Progenitor cell of endocrine pancreas (in vitro differentiated cells): ENCODE results near the gene DGKB. TPM values are rescaled to one million over a fixed set of nuclear protein-coding genes. Genes with fewer than 3 reads are reported as not detected.

ENCODE experiments used
- DNase-seq: peaks from one replicate; pipeline ENCODE4 v3.0.0; 2021; ENCODE audit warnings: low spot score; ENCODE audit not compliant: unreplicated experiment
- H3K27ac Mint-ChIP-seq: 2 replicates; pipeline ENCODE4 v1.8.0; 2021; ENCODE audit warnings: mild to moderate bottlenecking, moderate library complexity, mixed read lengths
- H3K27me3 Mint-ChIP-seq: 2 replicates; pipeline ENCODE4 v1.8.0; 2021; ENCODE audit warnings: mixed read lengths
- H3K36me3 Mint-ChIP-seq: 2 replicates; pipeline ENCODE4 v1.8.0; 2022; ENCODE audit warnings: mixed read lengths; ENCODE audit not compliant: insufficient read depth
- H3K4me1 Mint-ChIP-seq: 2 replicates; pipeline ENCODE4 v1.8.0; 2021; ENCODE audit warnings: low read depth, mixed read lengths
- H3K4me3 Mint-ChIP-seq: 2 replicates; pipeline ENCODE4 v1.8.0; 2021; ENCODE audit warnings: low read depth, mild to moderate bottlenecking, moderate library complexity, mixed read lengths
- H3K9me3 Mint-ChIP-seq: 2 replicates; pipeline ENCODE4 v1.8.0; 2021; ENCODE audit warnings: low read depth, mixed read lengths
- total RNA-seq: library from RNA; stranded (reverse); gene quantifications from 2 replicates; pipeline ENCODE4 v1.2.1, GENCODE V29; 2021
- TF ChIP-seq, protein P1 (sequence below): fragments of 200-600 bp; sonication (generic); IDR thresholded peaks from one replicate; pipeline ENCODE4 v1.5.0; 2021; ENCODE audit warnings: antibody characterized with exemption, mild to moderate bottlenecking; ENCODE audit not compliant: unreplicated experiment

Gene DGKB
- total RNA-seq, 1 donor from 2014 or later, result 0.74 TPM

DNA sequence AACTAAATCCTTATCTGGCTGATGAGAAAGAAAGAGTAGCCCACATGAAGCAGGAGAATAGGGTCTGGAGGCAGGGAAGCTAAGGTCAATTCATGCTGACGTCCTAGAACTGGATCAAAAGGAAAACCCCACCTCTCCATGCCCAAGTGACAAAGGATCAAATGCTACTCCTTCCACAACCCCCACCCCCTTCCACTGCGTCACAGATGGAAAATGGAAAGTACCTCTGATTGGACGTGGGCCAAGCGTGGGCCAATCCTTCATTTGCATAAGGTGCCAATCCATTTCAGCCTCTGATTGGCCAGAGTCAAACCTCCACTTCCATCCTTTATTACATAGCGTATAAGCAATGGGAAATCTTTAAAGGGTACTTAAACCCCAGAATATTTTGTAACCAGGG lies 481.8 kb downstream of the DGKB start:
- Mint-ChIP-seq H3K27me3 (no peaks in the 10 kb centered on the region), H3K4me1 (peaks cover 14% of the 10 kb centered on the region), H3K36me3 (no peaks in the 10 kb centered on the region), H3K4me3 (no peak overlapping the region), H3K27ac (peak overlapping the region; percentile 33), H3K9me3 (peaks cover 9% of the 10 kb centered on the region)
- no peak for DNase-seq
- TF ChIP-seq, protein P1, sequence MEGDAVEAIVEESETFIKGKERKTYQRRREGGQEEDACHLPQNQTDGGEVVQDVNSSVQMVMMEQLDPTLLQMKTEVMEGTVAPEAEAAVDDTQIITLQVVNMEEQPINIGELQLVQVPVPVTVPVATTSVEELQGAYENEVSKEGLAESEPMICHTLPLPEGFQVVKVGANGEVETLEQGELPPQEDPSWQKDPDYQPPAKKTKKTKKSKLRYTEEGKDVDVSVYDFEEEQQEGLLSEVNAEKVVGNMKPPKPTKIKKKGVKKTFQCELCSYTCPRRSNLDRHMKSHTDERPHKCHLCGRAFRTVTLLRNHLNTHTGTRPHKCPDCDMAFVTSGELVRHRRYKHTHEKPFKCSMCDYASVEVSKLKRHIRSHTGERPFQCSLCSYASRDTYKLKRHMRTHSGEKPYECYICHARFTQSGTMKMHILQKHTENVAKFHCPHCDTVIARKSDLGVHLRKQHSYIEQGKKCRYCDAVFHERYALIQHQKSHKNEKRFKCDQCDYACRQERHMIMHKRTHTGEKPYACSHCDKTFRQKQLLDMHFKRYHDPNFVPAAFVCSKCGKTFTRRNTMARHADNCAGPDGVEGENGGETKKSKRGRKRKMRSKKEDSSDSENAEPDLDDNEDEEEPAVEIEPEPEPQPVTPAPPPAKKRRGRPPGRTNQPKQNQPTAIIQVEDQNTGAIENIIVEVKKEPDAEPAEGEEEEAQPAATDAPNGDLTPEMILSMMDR, result no peak

DNA sequence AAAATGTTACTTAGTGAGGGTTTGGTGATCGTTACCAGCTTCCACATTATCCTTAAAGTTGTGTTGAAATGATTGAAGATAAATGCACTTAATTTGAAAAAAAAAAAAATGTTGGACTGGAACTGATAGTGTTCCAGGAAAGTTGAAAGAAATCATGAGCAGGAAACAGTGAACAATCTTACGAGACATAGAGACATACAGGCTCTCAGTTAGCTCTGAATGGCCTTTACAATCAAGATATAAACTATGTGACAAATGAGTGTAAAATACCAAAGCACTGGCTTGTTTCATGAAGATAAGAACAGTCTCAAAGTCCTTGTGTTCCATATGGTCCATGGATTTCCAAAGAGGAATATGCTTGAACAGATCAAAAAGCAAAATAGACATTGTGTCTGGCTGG lies 483.0 kb downstream of the DGKB start:
- Mint-ChIP-seq H3K9me3 (peaks cover 9% of the 10 kb centered on the region), H3K27ac (peak overlapping the region; percentile 12), H3K27me3 (no peaks in the 10 kb centered on the region), H3K4me3 (no peak overlapping the region), H3K4me1 (peaks cover 14% of the 10 kb centered on the region), H3K36me3 (no peaks in the 10 kb centered on the region)
- DNase-seq, result no peak
- TF ChIP-seq, protein P1, result no peak

DNA sequence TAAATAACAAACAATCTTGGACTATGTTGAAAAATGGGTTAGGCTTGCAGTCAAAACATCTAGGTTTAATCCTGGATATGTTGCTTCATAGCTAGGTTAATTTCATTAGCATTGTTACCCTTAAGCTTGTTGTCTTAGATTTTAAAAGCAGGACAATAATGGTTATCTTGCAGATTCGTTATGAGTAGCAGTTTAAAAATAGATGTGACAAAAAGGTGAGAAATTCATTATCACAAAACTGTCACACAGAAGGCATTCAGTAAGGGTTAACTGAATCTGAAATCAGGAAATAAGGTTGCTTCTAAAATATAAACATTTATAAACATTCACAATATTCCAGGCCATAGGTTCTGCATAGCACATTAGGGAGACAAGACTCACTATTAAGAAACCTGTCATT lies 483.9 kb downstream of the DGKB start:
- Mint-ChIP-seq H3K4me3 (no peak overlapping the region), H3K27ac (no peak overlapping the region), H3K9me3 (peaks cover 3% of the 10 kb centered on the region), H3K27me3 (no peaks in the 10 kb centered on the region), H3K36me3 (no peaks in the 10 kb centered on the region), H3K4me1 (peaks cover 14% of the 10 kb centered on the region)
- no peak for DNase-seq
- TF ChIP-seq, protein P1, result no peak

DNA sequence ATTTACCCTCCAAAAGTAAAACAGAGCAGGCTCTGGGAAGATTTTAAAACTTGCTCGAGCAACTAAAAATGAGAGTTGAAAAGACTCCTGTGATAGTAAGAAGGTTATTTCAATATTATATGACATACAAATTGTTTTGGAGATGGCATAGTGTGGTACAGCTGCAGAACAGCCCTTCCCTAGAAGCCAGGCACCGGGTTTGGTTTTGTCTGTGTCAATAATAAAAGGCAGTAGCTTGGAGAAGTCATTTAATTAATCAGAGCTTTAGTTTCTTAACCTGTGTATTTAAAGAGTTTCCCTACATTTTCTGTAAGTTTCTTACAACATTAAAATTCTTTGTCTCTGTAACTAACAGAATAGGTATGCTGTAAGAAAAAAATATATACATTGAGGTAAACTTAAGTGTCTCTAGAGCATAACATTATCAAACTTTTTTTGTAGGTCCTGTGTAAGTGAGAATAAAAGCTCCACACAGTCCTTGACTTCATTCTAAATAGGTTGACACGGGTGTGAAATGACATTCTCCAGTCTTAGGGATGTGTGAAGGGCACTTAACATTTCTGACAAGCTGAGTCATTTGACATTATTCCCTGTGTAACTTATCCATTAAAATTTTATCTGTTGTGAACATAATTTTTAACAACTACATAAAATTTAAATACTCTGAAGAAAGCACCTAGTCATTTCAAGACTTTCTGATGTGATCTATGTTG lies 488.1 kb downstream of the DGKB start:
- Mint-ChIP-seq H3K36me3 (no peaks in the 10 kb centered on the region), H3K27ac (no peak overlapping the region), H3K4me3 (no peak overlapping the region)

DNA sequence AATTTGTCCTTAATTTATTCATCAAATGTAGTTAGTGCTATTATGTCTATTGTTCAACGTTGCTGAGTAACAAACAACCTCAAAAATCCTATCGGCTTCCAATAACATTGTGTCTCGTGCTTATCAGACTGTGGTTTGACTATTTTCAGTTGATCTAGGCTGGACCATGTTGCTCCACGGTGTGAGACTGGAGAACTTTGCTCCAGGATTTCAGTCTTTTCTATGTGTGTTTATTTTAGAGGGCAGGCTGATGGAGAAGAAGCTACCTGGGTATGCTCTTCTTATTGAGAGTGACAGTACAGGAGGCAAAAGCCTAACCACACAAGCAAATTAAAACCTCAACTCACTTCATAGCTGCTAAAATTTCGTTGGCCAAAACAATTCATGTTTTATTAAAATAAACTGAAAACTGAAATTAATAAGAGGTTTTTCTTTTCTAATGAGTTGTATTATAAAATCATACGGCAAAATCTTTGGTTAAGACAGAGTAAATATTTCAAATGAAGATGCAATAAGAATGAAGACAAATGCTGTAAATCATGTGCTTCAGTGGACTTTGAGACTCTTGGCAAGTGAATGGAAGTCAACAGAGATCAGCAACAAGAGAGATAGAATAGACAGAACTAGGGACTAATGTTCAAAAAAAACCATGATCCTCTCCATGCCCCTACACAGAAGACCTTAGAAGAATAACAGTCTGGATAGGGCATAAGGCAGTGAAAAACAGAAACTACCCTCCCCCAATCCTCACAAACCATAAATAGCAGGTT lies 495.1 kb downstream of the DGKB start:
- peaks cover 3% of the 10 kb centered on the region for H3K4me1 Mint-ChIP-seq

More for the DNA sequence above, 488.1 kb downstream of the DGKB start:
- peaks cover 5% of the 10 kb centered on the region for H3K4me1 Mint-ChIP-seq
- no peaks in the 10 kb centered on the region for H3K27me3 Mint-ChIP-seq
- TF ChIP-seq, protein P1, result no peak
- DNase-seq, result no peak
- no peaks in the 10 kb centered on the region for H3K9me3 Mint-ChIP-seq

More for the DNA sequence above, 495.1 kb downstream of the DGKB start:
- no peak for DNase-seq
- no peaks in the 10 kb centered on the region for H3K36me3 Mint-ChIP-seq
- no peaks in the 10 kb centered on the region for H3K27me3 Mint-ChIP-seq
- no peak overlapping the region for H3K27ac Mint-ChIP-seq
- no peak overlapping the region for H3K4me3 Mint-ChIP-seq
- H3K9me3 Mint-ChIP-seq, result no peaks in the 10 kb centered on the region
- TF ChIP-seq, protein P1, result no peak
